AG20443 (cell line): Measurements from ENCODE around the gene DGKD.

Source experiments
- DNase-seq: peaks from one replicate; pipeline ENCODE4 v3.0.0; 2012; ENCODE audit warnings: low spot score, mixed read lengths

The DGKD gene

GRCh38 chr2:233476651-233477547, 122.6 kb downstream of the DGKD start:
- no peak for DNase-seq

DNA sequence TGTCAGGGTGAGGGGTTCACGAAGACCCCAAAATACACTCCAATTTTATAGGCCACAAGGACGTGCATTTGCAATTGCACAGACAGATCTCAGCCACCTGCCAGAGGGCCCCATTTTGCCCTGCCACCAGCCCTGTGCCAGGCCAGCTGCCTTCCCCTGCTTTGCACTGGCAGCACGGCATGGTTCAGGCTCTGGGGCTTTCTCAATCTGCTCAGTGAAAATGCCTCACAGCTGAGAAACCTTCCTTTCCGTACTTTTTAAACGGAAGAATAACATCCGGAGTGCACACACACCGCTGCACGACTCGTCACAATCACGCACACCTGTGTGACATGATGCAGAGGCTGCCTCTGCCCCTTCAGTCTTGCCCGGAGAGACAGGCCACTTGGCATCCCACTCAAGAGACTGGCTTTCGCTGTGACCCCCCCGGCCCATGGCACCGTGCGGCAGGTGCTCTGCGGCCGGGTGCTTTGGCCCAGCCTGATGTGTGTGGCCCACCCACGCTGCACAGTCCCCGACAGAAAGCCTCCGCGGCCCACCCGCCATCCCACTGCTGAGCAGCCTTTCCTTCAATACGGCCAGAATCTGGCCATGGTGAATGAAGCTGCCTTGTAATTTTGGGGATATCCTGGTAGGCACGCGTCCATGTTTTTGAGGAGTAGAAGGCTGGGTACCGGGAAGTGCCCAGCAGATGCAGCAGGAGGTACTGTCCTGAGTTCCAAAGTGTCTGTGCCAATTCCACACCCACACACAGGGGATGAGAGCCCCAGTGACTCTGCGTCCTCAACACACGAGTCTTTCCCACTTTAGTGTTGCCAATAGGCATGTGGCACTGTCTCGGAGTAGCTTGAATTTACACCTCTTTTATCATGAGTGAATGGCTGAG, 123.5 kb downstream of the DGKD start:
- no peak for DNase-seq

DNA sequence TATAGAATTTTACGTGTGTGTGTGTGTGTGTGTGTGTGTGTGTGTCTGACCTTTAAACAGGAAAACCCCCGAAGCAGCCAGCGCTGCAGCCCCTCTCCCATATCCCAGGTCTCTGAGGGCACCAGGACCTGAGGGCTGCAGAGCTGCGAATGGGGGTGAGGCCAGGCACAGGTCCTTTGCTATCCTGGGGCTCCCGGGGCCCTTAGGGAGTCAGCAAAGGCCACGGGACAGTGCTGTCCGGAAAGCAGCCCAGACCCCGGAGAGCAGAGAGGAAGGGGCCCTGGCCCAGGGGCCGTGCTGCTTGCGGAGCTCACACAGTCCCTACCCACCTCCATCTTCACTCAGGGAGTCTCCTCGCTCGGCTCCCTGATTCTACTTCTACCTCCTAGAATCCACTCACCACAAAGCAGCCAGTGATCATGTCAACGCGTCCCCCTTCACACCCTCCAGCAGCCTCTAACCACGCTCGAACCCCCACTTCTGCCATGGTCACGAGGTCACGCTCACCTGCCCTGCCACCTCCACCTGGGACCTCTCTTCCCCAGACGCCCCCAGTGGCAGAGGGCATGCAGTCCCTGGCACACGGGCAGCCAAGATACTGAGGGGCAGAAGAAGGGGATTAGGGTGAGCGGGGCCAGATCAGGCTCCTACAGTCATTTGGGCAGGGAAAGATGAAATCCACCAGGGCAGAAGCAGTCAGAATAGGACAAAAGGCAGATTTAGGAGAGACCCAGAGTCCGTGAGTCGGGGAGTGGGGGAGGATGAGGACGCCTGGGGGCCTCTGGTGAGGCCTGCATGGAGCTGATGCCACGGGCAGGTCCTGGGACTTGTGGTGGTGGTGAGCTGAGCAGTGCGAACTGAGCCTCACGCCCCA, 125.6 kb downstream of the DGKD start:
- no peak for DNase-seq

DNA sequence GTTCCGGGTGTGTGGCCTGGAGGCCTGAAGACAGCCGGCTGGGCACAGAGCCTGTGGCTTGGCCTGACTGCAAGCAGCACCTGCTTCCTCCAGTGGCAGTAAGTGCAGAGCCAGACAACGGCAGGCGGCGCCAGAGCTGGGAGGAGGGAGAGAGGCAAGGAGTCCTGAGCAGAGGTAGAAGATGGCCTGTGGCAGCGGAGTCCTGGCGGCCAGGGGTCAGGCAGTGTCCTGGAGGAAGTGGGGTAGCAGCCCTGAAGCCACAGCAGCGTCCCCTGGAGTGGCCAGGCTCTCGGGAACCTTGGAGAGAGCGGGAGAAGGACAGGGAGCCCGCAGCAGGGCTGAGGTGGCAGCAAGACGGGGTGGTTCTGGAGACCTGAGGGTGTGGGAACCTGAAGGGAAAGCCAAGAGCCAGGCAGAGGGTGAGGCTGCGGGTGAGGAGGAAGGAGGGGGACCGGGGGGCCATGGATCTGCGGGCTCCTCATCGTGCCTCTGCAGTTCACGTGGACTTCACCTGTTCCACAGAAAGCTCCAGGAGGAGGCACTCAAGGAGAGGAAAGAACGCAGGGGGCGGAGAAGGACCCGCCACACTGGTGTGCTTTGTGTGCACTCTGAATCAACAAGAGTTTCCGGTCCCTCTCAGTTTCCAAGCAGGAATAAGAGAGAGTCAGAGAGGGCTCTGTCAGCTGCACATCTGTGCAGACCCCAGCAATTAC, 126.4 kb downstream of the DGKD start:
- DNase-seq, result no peak

DNA sequence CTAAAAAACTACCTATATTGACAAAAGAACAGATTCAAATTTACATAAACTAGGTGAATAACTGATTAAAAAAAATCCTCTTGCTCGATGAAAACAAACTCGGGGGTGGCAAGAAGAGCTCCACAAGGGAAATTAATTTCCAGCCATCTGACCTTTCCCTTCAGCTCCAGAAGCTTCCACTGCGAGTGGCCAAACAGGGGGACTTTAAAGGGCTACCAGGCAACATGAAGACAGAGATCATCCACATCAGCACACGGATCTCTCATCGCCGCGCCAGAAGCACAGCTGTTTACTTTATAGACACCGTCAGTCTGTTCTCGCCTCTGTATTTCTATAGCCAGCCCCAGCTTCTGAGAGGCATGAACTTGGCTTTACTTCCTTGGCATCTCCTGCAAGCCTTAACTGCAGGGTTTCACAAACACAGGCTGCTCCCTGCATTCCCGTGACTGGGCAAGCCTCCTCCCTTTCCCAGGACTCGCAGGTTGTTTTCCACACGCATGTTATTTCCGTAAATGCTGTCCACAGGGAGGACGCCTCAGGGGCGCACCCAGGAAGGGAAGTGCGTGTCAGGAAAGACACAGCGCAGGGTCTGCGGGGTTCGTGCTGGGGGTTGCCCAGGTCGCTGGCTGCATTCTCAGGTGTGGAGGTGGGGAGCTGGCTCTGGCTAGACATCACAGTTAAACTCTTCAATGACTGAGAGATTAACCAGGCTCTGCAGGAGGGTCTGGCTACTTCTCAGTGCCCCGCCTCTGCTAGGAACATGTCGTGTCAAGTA, 127.3 kb downstream of the DGKD start:
- DNase-seq, result no peak

DNA sequence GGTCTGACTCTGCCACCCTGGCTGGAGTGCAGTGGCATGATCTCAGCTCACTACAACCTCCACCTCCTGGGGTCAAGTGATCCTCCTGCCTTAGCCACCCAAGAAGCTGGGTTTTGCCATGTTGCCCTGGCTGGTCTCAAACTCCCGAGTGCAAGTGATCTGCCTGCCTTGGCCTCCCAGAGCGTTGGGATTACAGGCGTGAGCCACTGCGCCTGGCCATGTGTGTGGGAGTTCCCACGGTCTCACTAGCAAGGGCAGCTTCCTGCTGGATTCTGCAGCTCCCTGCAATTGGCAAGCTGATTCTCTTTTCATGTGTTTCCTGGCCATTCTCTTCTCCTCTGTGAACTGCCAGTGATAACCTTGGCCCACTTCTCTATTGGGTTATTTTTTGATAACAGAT, 128.3 kb downstream of the DGKD start:
- DNase-seq, result no peak

DNA sequence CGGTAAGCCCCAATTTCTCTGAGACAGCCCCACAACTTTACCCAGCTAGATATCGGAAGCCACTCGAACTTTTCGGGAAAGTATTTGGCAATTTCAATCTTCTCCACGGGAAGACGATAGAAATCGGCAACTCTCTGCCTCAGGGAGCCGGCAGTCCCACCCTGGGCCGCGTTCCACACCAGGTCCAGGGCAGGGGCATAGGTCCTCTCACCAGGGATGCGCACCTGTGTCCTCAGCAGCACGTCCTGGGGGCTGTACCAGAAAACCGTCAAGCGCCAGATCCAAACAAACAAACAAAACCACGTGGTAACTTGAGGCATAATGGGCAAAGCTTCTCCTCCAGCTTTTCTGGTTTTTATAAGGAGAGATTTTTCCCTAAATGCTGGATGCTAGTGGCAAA, 131.4 kb downstream of the DGKD start:
- DNase-seq, result no peak

- DNase-seq, result no peak
Measured at GRCh38 chr2:233486357-233486756, 132.1 kb downstream of the DGKD start.

DNA sequence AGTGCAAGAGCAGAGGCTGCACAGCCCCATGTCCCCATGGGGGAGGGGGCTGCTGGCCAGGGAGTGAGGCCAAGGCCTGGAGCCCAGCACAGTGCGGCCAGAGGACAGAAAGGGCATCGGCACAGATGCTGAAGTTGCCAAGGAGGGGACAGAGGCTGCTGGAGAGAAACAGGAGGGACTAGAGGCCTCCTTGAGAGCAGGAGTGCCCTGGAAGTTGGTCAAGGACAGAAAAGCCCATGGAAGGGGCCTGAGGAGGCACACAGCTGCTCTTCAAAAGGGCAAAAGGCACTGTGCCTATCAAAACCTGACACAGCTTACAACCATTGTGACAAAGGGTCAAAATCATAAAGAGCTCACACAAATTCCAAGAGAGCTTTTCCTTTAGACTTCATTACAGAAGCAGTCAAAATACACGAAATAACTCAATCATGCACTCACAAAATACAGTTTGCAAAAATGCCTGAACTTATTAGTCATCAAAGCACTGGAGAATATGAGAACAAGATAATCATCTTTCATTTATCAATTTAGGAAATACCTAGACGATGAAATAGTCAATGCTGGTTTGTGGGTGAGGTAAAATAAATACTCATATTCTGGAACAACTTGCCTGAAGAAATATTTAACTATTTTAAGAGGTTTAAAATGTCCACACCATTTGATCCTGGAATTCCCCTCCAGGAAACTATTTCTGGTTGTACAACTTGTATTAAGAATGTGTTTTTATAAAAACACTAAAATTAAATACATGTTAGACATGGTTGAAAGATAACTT, 132.7 kb downstream of the DGKD start:
- peak; percentile 75 for DNase-seq

DNA sequence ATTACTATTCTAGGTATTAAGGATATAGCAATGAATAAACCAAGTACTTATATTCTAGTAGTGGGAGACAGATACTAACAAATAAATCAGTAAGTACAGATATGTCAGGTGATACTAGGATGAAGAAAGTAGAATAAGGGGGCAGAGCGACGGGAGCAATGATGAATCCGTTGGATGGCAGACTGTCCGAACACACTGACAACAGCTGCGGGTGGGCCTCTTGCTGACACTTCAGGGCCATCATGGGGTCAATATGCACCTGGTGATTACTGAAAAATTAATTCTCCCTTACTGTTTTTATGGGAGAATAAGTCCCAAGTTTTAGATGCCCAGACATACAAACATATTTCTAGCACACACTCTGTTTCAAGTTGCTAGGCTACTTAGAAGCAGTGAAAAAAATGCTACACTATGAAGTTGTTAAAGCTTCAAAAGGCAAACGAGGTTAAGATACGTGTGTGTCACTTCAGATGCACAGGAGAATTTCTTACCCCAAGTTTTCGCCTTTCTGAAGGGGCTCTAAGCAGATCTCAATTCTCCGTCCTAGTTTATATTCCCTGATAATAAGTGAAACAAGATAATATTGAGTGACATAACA, 133.6 kb downstream of the DGKD start:
- no peak for DNase-seq

DNA sequence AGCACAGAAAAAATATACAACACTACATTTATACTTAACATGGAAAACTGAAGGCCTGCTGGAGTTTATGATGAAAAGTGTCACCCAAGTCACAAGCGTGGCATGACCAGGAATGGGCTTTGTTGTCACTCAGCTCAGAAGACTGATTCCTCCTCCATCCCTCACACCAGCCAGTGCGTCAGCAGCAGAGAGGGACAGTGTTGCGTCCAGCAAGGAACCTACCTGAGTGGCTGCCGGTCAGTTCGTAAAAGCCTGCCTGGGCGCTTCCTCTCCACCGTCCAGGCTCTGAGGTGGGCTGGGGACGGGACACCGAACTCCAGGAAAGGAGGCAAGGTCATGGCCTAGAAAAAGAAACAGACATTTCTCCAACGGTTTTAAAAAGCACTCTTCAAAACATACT, 134.8 kb downstream of the DGKD start:
- no peak for DNase-seq

DNA sequence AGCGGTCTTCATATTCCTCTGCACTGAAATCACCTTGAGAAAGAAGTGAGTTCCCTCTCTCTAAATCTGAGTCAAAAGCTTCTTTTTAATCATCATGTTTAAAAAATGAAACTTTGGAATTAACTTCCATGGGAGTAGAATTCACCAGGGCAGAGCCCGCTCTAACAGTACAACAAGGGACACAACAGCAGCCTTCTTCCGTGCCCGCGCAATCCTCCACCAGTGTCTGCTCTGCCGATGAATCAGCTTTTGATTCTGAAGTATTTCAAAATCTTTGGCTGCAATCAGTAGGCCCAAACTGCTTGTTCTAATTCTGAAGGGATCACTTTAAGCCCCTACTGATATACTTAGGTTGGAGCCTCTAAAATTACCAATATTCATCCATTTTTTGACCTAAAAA, 135.4 kb downstream of the DGKD start:
- no peak for DNase-seq

- DNase-seq, result no peak
Measured at GRCh38 chr2:233490831-233491230, 136.5 kb downstream of the DGKD start.

DNA sequence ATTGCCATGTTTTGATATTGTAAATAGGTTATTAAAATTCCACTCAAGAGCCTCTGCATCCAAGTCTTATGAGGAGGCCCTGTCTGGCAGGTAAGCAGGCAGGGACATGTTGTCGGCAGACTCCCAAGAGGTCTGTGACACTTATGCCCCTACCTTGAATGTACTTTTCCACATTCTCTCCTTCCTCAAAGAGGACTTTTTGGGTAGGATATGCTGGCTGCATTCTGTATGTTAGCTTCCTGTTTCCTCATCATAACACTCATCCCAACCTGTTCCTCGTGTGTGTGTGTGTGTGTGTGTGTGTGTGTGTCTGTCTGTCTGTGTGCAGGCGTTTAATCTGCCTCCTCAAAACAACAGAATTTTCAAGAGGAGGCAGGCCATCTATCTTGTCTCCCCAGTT, 137.0 kb downstream of the DGKD start:
- no peak for DNase-seq

DNA sequence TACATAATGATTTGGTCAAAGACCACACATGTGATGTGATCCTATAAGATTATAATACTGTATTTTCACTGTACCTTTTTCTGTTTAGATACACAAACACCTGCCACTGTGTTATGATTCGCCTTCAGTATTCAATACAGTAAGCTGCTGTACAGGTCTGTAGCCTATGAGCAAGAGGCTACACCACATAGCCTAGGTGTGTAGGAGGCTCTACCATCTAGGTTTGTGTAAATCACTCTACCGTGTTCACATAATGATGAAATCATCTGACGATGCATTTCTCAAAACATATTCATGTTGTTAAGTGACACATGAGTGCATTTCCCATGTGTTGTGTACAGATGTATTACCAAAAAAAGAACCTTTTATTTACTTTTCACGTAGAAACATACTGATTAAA, 137.8 kb downstream of the DGKD start:
- no peak for DNase-seq

DNA sequence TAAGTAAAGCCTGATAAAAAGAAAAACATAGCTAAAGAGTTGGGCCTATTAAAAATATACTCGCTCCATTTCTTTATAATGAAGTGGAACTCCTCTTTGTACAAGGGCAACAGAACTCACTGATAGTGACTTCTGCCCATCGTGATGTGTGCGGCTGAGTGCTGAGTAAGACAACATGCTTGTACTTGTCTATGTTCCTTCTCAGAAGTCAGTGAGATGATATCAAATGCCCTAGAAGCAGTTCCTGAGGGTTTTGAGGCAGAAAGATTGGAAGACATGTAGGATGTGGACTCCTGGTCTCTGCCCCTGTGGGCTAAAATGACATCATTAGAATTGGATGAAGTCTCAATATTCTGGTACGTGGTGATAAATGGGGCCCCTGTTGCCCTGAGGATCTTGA, 138.5 kb downstream of the DGKD start:
- no peak for DNase-seq

DNA sequence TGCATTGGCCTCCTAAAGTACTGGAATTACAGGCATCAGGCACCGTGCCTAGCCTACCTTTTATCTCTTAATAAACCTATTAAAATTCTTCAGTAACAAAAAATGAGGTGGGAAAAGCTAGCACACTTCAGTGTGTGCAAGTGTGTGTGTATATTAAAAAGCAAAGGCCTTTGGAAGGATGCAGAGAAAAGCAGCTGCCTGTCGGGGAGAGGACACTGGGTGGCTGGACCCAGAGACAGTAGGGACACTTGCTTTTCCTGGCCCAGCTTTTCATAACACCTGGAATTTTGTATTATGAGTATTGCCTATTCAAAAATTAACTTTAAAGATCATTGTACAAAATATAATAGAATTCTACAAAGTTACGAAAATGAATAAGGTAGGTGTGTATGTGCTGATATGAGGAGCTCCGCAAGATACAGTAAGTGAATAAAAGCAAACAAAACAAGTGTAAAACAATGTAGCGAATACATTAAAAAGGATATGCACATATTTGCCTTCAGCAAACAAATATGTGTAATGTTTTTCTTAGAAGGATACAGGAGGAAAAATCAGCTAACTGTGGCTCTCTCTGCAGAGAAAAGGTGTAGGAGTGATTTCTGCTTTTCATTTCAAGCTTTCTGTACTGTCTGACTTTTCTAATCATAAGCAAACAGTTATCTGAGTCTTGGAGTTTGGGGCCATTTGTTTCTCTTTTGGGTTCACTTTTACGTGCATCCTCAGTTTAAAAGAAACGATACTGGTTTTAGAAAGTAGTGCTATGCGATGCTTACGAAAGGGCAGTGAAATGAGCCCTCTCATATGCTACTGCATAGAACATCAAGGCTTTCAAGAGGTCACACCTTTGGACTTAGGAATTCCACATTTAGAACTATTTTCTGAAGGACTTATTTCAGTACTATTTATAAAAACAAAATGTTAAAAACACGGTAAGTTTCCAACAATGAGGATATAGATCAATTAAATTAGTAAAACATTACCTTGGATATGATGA, 141.5 kb downstream of the DGKD start:
- no peak for DNase-seq

DNA sequence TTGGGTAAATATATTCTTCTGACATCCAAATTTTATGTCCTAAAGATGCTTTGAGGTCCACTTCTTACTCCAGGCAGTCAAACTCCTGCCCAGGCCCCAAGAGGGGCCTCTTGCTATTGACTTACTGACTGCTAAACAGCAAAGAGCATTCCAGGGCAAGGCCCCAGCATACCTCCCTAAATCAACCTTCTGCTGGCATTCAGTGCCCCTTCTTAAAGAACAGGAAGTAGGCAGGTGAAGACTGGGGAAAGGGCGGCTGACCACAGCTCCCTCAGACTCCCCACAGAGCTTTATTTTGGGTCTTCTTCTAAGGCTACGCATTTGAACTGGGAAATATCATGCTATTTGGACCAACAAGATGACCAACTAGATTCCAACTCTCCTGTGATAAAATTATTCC, 143.4 kb downstream of the DGKD start:
- DNase-seq, result no peak
